Thoracic aorta (tissue), 2 donors: Measurements from ENCODE around the gene RNH1. TPM values are rescaled to one million over a fixed set of nuclear protein-coding genes. Genes with fewer than 3 reads are reported as not detected.

ENCODE experiments used
- ATAC-seq: fragments of 150-250 bp; one replicate; pipeline ENCODE4 v1.8.0; 2017; ENCODE audit warnings: low read depth; ENCODE audit not compliant: insufficient number of reproducible peaks, low FRiP score
- DNase-seq: peaks from one replicate; pipeline ENCODE4 v3.0.0-alpha.2; 2020; ENCODE audit warnings: low spot score
- H3K27ac ChIP-seq, 2 donors: fragments of 200-600 bp; sonication (generic); 1 replicate in 1 of 2; 2 replicates in 1 of 2; pipeline ENCODE4 v1.5.1; 2016; ENCODE audit warnings: mild to moderate bottlenecking in 2 of 2, moderate library complexity in 2 of 2
- H3K27me3 ChIP-seq: fragments of 200-600 bp; sonication (generic); replicated peaks from 2 replicates; pipeline ENCODE4 v1.6.0; 2016; ENCODE audit warnings: mild to moderate bottlenecking; ENCODE audit not compliant: insufficient read depth
- H3K36me3 ChIP-seq: fragments of 200-600 bp; sonication (generic); one replicate; pipeline ENCODE4 v1.5.1; 2016
- H3K4me1 ChIP-seq, 2 donors: fragments of 200-600 bp; sonication (generic); 1 replicate in 1 of 2; 2 replicates in 1 of 2; pipeline versions ENCODE4 v1.5.1 to v1.6.0; 2016; ENCODE audit warnings: low read depth in 2 of 2, mild to moderate bottlenecking in 1 of 2; ENCODE audit not compliant: control insufficient read depth in 1 of 2
- H3K4me3 ChIP-seq: fragments of 200-600 bp; sonication (generic); 2 replicates; pipeline ENCODE4 v1.5.1; 2016; ENCODE audit warnings: mild to moderate bottlenecking
- H3K9me3 ChIP-seq: fragments of 200-600 bp; sonication (generic); 2 replicates; pipeline ENCODE4 v1.5.1; 2016
- total RNA-seq, 2 donors: library from RNA; depleted of rRNA; stranded (reverse); fragments of >200 nt; gene quantifications; one replicate each; pipeline versions ENCODE4 v1.1.0 to v1.2.3, GENCODE V29; 2016
- TF ChIP-seq, protein P1 (sequence below): fragments of 200-600 bp; sonication (generic); IDR thresholded peaks from one replicate; pipeline ENCODE4 v1.5.1; 2019; ENCODE audit warnings: antibody characterized with exemption

Gene RNH1
- total RNA-seq, 2 donors from 2014 or later: 224 to 355 TPM

DNA sequence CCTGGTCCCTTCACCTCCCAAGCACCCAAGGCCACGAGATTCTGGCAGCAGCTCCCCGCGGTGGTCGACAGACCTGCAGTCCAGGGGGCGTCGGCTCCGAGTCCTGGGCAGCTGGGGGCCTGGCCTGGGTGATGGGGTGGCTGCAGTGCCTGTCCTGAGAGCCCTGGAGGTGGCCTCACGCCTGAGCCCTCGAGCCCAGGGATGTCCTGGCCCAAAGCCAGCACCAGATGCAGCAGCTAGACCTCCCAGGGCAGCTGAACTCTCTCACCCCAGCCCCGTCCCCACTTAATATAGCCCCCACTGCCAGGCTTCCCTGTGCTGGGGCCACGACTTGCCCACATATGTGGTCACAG lies 46.9 kb upstream of the RNH1 start:
- ATAC-seq (no peak), DNase-seq (no peak)
- Histone ChIP-seq H3K4me3 (no peak overlapping the region), H3K27ac (no peak overlapping the region), H3K27me3 (peaks cover 4% of the 10 kb centered on the region), H3K36me3 (no peaks in the 10 kb centered on the region), H3K9me3 (no peaks in the 10 kb centered on the region), H3K4me1 (peaks cover 7 to 16% of the 10 kb centered on the region in 2 donors)
- TF ChIP-seq, protein P1, sequence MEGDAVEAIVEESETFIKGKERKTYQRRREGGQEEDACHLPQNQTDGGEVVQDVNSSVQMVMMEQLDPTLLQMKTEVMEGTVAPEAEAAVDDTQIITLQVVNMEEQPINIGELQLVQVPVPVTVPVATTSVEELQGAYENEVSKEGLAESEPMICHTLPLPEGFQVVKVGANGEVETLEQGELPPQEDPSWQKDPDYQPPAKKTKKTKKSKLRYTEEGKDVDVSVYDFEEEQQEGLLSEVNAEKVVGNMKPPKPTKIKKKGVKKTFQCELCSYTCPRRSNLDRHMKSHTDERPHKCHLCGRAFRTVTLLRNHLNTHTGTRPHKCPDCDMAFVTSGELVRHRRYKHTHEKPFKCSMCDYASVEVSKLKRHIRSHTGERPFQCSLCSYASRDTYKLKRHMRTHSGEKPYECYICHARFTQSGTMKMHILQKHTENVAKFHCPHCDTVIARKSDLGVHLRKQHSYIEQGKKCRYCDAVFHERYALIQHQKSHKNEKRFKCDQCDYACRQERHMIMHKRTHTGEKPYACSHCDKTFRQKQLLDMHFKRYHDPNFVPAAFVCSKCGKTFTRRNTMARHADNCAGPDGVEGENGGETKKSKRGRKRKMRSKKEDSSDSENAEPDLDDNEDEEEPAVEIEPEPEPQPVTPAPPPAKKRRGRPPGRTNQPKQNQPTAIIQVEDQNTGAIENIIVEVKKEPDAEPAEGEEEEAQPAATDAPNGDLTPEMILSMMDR: no peak

DNA sequence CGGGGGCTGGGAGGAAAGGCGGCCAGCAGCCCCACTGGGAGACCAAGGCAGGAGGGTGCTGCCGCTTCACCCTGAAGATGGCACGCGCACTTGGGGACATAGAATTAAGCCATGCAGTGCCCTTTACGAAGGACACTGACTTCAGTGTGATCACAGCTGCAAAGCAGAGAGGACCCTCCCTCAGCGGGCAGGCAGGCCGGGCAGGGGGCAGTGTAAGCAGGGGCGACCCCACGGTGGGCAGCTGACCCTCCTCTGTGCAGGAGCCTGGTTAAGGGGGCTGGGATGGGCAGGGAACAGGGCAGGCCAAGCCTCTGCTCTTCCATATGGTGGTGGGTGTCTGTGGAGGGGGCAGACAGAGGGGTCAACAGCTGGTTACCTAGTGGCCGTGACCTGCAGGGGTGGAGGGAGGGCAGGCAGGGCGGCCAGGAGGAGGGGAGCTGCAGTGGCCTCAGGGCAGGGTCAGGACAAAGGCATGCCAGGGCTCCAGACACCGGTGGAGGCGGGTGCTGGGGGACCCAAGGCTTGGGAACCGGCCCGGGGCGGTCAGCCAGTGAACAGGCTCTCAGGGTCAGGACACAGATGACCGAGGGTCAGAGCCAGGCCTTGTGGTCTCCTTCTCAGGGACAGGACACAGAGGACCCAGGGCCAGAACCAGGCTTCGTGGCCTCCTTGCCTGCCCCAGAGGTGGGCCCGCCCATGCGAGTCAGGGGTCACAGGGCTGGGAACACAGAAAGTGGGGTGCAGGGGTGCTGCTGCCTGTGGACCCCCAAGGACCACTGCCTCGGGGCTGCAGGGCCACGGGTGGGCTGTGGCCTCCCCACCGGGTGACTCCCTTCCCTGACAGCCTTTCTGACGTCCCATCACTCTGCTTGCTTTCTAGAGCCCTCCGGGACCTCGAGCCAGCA lies 46.3 kb upstream of the RNH1 start:
- peaks cover 7 to 16% of the 10 kb centered on the region in 2 donors for H3K4me1 ChIP-seq
- H3K9me3 ChIP-seq: no peaks in the 10 kb centered on the region
- H3K4me3 ChIP-seq: no peak overlapping the region
- ATAC-seq (no peak), DNase-seq (no peak)
- no peak overlapping the region for H3K27ac ChIP-seq
- peaks cover 4% of the 10 kb centered on the region for H3K27me3 ChIP-seq
- TF ChIP-seq, protein P1: no peak
- no peaks in the 10 kb centered on the region for H3K36me3 ChIP-seq

DNA sequence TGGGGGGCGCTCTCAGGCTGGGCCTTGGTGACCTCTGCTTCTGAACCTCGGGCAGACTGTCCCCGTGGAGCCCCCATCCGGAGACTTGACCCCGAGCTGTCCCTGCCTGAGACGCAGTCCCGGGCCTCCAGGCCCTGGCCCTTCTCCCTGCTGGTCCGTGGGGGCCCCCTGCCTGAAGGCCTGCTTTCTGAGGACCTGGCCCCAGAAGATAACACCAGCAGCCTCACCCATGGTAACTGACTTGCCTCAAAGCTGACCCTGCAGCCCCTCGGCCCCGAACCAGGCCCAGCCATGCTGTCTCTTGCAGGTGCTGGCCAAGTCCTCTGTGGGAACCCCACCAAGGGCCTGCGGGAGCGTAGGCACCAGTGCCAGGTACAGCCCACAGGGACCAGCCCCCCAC lies 44.6 kb upstream of the RNH1 start:
- DNase-seq: no peak
- no peaks in the 10 kb centered on the region for H3K36me3 ChIP-seq
- H3K4me1 ChIP-seq: peaks cover 7 to 16% of the 10 kb centered on the region in 2 donors
- no peak overlapping the region for H3K27ac ChIP-seq
- ATAC-seq: no peak
- H3K27me3 ChIP-seq: peaks cover 4% of the 10 kb centered on the region
- no peaks in the 10 kb centered on the region for H3K9me3 ChIP-seq
- TF ChIP-seq, protein P1: no peak
- H3K4me3 ChIP-seq: no peak overlapping the region

DNA sequence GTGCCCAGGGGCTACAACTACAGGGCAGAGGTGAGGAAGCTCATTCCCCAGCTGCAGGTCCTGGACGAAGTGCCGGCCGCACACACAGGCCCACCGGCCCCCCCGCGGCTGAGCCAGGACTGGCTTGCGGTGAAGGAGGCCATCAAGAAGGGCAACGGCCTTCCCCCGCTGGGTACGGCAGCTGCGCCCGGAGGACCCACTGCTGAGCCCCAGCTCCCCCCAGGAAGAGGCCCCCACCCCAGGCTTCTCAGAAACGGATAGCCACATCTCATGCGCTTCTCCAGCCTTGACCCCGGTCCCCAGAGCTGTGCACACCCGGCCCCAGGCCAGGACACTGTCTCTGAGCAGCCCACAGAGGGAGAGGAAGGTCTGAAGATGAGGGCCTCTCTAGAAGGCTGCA lies 44.1 kb upstream of the RNH1 start:
- TF ChIP-seq, protein P1: no peak
- no peak for DNase-seq
- H3K27me3 ChIP-seq: peaks cover 4% of the 10 kb centered on the region

DNA sequence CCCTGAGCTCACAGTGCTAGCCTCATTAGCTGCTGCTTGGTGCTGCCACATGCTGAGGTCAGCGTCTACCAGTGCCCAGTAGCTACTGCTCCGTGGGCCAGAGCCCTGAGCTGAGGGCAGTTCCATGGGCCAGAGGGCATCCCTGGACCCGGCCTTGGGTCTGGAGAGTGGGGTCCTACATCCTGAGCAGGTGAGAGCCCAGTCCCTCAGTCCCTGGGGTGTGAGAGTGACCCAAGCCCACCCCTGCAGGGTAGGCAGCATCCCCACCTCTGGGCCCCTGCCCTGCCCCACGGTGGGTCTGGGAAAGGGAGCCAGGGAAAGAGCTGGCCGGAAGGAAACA lies 43.7 kb upstream of the RNH1 start:
- Histone ChIP-seq H3K9me3 (no peaks in the 10 kb centered on the region), H3K27me3 (peaks cover 4% of the 10 kb centered on the region), H3K36me3 (no peaks in the 10 kb centered on the region), H3K27ac (no peak overlapping the region), H3K4me1 (peaks cover 7 to 12% of the 10 kb centered on the region in 2 donors), H3K4me3 (no peak overlapping the region)
- no peak for DNase-seq
- no peak for ATAC-seq
- TF ChIP-seq, protein P1: no peak

More for the DNA sequence above, 44.1 kb upstream of the RNH1 start:
- no peaks in the 10 kb centered on the region for H3K36me3 ChIP-seq
- no peak overlapping the region for H3K27ac ChIP-seq
- peaks cover 7 to 16% of the 10 kb centered on the region in 2 donors for H3K4me1 ChIP-seq
- H3K9me3 ChIP-seq: no peaks in the 10 kb centered on the region
- no peak overlapping the region for H3K4me3 ChIP-seq
- ATAC-seq: no peak
